Thyroid gland (tissue), 4 donors: Measurements from ENCODE around the gene TRIB2. TPM values are rescaled to one million over a fixed set of nuclear protein-coding genes. Genes with fewer than 3 reads are reported as not detected.
A peak's percentile ranks its signal among the peaks of the same experiment; 100 is the strongest.

ENCODE experiments used
- DNase-seq, 2 donors: peaks; one replicate each; pipeline ENCODE4 v3.0.0-alpha.2; 2019
- H3K27ac ChIP-seq, 3 donors: fragments of 200-600 bp; sonication (generic); 1 replicate in 2 of 3; 2 replicates in 1 of 3; pipeline ENCODE4 v1.5.1; 2016 to 2019; ENCODE audit warnings: mild to moderate bottlenecking in 1 of 3, moderate library complexity in 1 of 3
- H3K27me3 ChIP-seq: fragments of 200-600 bp; sonication (generic); one replicate; pipeline ENCODE4 v1.5.1; 2019
- H3K36me3 ChIP-seq, 2 donors: fragments of 200-600 bp; sonication (generic); one replicate each; pipeline ENCODE4 v1.5.1; 2016 to 2019
- H3K4me1 ChIP-seq, 2 donors: fragments of 200-600 bp; sonication (generic); one replicate each; pipeline ENCODE4 v1.5.1; 2017 to 2019
- H3K4me3 ChIP-seq, 3 donors: fragments of 200-600 bp; sonication (generic); replicated peaks in 1 of 3; 1 replicate in 2 of 3; 2 replicates in 1 of 3; pipeline ENCODE4 v1.5.1; 2016; ENCODE audit warnings: mild to moderate bottlenecking in 1 of 3
- H3K9me3 ChIP-seq: fragments of 200-600 bp; sonication (generic); one replicate; pipeline ENCODE4 v1.5.1; 2017
- CTCF ChIP-seq, 6 experiments: fragments of 200-600 bp in 3 of 6; fragments of 450-650 bp in 3 of 6; sonication (generic) in 3 of 6; IDR thresholded peaks; one replicate each; pipeline ENCODE4 v1.5.1; 2016 to 2019; ENCODE audit warnings: antibody characterized with exemption in 6 of 6, mild to moderate bottlenecking in 2 of 6, inconsistent platforms in 1 of 6, moderate library complexity in 1 of 6
- POLR2A ChIP-seq, 2 donors: fragments of 450-650 bp; IDR thresholded peaks; one replicate each; pipeline ENCODE4 v1.6.1; 2017; ENCODE audit warnings: antibody characterized with exemption in 2 of 2, mild to moderate bottlenecking in 2 of 2, moderate library complexity in 1 of 2
- whole genome bisulfite sequencing, 2 donors: methylation state at CpG; one replicate each; pipeline ENCODE4 v1.1.5; 2017; 5-methylcytosine and 5-hydroxymethylcytosine counted together
- intact Hi-C: fragments of 100-400 bp; cut with DNase I; formaldehyde crosslinking; loops from one replicate; pipeline ENCODE4 v1.15.1; 2023
- total RNA-seq, 4 donors: library from RNA; depleted of rRNA; stranded (reverse); fragments of >200 nt; gene quantifications; one replicate each; pipeline ENCODE4 v1.2.3, GENCODE V29; 2016

The TRIB2 gene
- total RNA-seq, 4 donors from 2014 or later: 30.8 to 59.8 (median 37.1) TPM

DNA sequence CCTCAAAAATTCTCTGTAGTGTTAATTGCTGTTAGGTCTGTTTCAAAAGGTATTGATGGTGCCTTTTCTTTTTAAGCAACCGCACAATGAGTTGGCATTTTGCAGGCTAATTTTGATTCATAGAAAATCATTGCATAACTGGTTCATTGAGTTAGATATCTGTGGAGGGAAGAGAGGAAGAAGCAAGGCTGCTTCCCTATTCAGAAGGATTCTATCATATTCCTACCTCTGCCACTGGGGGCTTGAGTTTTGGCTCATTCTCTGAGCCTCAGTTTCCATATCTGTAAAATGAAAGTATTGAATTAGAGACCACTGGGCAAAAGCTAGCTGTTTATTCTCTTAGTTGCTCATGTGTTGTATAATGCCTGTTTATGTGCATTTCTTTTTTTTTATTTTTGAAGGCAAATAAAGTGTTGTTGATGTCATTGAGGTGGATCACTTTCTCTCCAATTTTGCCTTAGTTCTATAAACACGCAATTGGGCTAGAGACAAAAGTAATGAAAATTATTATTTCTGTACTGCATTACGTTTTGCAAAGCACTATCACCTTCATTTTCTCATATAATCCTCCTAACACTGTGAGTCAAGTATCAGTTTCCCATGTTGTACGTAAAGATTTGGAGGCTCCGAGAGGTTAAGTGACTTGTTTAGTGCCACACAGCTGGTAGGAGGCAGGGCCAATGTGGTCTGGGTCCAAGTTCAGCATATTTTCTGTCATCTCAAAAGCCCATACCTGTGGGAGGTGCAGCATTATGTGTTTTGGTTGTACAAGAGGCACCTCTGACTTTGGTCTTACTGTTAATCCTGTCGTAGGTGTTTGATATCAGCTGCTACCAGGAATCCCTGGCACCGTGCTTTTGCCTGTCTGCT is 5.9 kb downstream of the TRIB2 start:
- intact Hi-C loops: loop anchor here (10.0 kb wide), 1 partner anchor 212 kb away; no protein-coding TSS in a partner anchor
- H3K36me3 ChIP-seq: peaks cover 0 to 3% of the 10 kb centered on the region in 2 donors
- no peaks in the 10 kb centered on the region for H3K27me3 ChIP-seq
- no peak overlapping the region for H3K4me3 ChIP-seq
- DNase-seq: no peak
- H3K27ac ChIP-seq: peak overlapping the region in 1 of 3 donors; percentile 42
- no peak for TF ChIP-seq CTCF (IDR thresholded peaks at IDR 0.05)
- TF ChIP-seq POLR2A (IDR thresholded peaks at IDR 0.05): no peak
- WGBS, 2 donors: 88 to 90% methylated on average over 7 of the region's 7 CpGs
- no peaks in the 10 kb centered on the region for H3K9me3 ChIP-seq
- peaks cover 22 to 47% of the 10 kb centered on the region in 2 donors for H3K4me1 ChIP-seq

DNA sequence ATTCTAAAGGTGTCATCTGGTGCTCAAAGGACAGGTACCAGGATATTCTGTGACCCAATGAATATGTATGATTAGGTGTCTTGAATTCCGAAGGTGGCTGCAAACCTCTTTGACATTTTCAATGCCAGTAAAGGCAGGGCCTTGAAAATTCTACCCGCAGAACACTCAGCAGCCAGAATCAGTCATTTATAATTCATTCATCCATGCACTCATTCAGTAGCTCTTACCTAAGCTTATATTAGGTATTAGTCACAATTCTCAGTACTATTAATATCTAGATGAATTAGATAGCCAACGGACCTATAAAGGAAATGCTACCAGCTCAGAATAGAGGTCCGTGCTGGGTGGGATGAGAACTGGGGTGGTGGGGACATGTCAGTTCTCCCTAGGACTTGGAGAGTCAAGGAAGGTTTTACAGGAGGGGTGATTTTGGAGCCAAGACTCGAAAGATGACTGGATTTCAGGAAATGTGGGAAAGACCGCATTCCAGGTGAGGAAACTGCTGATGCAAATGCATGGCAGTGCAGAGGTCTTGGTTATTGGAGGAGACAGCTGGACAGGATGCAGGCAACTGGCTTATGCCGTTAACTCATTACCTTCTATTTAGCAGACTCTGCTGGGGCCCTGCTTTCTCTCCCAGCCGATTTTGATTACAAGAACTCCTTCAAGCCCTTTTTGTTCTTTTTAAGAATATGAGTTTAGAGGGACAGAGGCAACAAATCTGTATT is 7.2 kb downstream of the TRIB2 start:
- H3K27ac ChIP-seq: no peak overlapping the region
- H3K4me1 ChIP-seq: peaks cover 22 to 46% of the 10 kb centered on the region in 2 donors
- intact Hi-C loops: loop anchor here (10.0 kb wide), 1 partner anchor 211 kb away; no protein-coding TSS in a partner anchor

DNA sequence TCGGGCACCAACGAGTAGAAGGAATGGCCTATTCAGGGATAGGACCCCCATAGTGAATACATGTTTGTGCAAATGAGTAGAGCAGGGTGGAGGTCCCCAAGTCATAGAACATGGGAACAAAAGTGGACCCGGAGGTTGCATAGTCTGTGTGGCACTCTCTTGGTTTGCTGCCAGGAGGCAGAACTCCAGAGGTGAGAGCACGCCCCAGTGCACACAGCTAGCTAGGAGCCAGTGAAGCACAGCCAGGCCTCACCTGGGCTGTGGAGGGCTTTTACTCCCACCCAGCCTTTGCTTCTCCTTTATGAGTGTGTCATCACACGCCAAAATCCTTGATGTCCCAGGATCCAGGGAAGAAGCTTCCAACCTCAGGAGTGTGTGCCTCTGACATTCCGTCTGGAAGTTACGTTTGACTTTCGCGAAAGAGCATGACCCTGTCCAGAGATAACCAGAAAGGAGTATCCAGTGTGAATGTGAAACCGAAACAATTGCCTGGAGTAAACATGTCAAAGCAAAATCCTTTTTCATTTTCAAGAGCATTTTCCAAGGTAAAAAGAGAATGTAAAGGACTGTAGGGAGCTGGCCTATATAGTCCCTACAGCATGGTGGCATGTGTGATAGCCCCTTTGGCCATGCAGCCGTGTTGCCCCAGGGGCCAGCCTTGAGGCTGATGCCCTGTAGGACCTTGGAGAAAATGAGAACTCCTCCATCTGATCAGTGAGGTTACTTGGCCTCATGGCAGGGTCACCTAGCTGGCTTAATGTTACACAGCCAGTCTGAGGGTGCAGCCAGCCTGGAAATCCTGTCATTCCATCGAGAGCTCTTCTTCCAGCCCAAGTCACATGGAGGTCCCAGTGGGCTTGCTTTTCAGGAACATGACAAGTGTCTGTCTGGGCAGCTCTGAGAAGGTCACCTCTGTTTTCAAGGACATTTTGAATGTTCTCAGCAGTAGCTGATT is 8.8 kb downstream of the TRIB2 start:
- Histone ChIP-seq H3K9me3 (no peaks in the 10 kb centered on the region), H3K4me3 (peak overlapping the region in 1 of 3 donors; percentile 1), H3K27me3 (no peaks in the 10 kb centered on the region), H3K4me1 (peaks cover 22 to 49% of the 10 kb centered on the region in 2 donors), H3K27ac (peak overlapping the region; percentile 62 to 76 (median 76)), H3K36me3 (peaks cover 0 to 9% of the 10 kb centered on the region in 2 donors)
- DNase-seq: peak; percentile 86 to 90
- 34 to 55% methylated on average over 12 of the region's 12 CpGs for WGBS, 2 donors
- intact Hi-C loops: loop anchor here (10.0 kb wide), 1 partner anchor 209 kb away; no protein-coding TSS in a partner anchor
- TF ChIP-seq POLR2A (IDR thresholded peaks at IDR 0.05) (no peak), CTCF (IDR thresholded peaks at IDR 0.05) (no peak)

More for the DNA sequence above, 7.2 kb downstream of the TRIB2 start:
- no peak for TF ChIP-seq CTCF (IDR thresholded peaks at IDR 0.05)
- TF ChIP-seq POLR2A (IDR thresholded peaks at IDR 0.05): no peak
- no peak for DNase-seq
- H3K36me3 ChIP-seq: peaks cover 0 to 9% of the 10 kb centered on the region in 2 donors
- H3K27me3 ChIP-seq: no peaks in the 10 kb centered on the region
- WGBS, 2 donors: 68 to 71% methylated on average over 8 of the region's 8 CpGs
- no peak overlapping the region for H3K4me3 ChIP-seq
- no peaks in the 10 kb centered on the region for H3K9me3 ChIP-seq

GRCh38 chr2:12726271-12726670 is 9.5 kb downstream of the TRIB2 start:
- DNase-seq: no peak
- peaks cover 0 to 9% of the 10 kb centered on the region in 2 donors for H3K36me3 ChIP-seq
- H3K4me3 ChIP-seq: no peak overlapping the region
- TF ChIP-seq POLR2A (IDR thresholded peaks at IDR 0.05) (no peak), CTCF (IDR thresholded peaks at IDR 0.05) (no peak)
- intact Hi-C loops: loop anchor here (10.0 kb wide), 1 partner anchor 209 kb away; no protein-coding TSS in a partner anchor
- 73 to 82% methylated on average over 2 of the region's 2 CpGs for WGBS, 2 donors
- H3K27me3 ChIP-seq: no peaks in the 10 kb centered on the region
- peak overlapping the region; percentile 62 to 76 (median 76) for H3K27ac ChIP-seq
- peaks cover 22 to 56% of the 10 kb centered on the region in 2 donors for H3K4me1 ChIP-seq
- no peaks in the 10 kb centered on the region for H3K9me3 ChIP-seq
